ENCODE results near the gene FCGR2B. TPM values are rescaled to one million over a fixed set of nuclear protein-coding genes. Genes with fewer than 3 reads are reported as not detected.

FCGR2B gene
- total and polyA plus RNA-seq, 2 of the 13 experiments (the other 11 are each of a cell fraction or from before 2014, with no cell fraction given), result not detected

DNA sequence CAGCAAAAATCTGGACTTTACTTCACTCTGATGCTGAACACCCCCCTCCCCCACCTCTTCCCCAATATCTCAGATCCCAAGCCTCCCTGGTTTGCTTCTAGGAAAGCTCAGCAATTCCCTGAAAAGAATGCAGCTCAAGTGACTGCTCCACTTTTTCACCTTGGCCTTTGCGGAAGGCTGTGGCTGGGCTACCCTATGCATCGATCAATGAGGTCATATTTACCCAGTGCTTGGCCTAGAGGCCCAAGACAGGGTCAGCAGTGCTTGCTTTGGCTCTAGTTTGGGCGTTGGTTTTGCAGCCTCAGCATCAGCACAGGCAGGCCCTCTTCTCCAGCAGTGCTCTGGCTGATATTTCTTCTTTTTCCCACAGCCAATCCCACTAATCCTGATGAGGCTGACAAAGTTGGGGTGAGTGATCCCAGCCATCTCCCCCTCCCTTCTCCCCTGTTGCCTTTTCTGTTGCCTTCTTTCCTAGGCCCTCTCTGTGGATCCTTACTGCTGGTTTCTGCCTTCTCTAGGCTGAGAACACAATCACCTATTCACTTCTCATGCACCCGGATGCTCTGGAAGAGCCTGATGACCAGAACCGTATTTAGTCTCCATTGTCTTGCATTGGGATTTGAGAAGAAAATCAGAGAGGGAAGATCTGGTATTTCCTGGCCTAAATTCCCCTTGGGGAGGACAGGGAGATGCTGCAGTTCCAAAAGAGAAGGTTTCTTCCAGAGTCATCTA lies 14.2 kb downstream of the FCGR2B start (continued):
- TF ChIP-seq, protein P1, sequence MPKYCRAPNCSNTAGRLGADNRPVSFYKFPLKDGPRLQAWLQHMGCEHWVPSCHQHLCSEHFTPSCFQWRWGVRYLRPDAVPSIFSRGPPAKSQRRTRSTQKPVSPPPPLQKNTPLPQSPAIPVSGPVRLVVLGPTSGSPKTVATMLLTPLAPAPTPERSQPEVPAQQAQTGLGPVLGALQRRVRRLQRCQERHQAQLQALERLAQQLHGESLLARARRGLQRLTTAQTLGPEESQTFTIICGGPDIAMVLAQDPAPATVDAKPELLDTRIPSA (CRISPR knock-in tag; IDR thresholded peaks at IDR 0.05; ENCODE audit: borderline replicate concordance), result no peak
- TF ChIP-seq ZNF644 (CRISPR knock-in tag; IDR thresholded peaks at IDR 0.05; ENCODE audit: low read depth) (no peak), CREB1 (IDR thresholded peaks at IDR 0.05) (no peak), CREB1 (CRISPR knock-in tag; IDR thresholded peaks at IDR 0.05) (no peak), IRF2 (CRISPR knock-in tag; IDR thresholded peaks at IDR 0.05) (no peak), RXRA (CRISPR knock-in tag; IDR thresholded peaks at IDR 0.05) (peak; percentile 66; the same call in 1 of the 2 replicates), EHMT2 (IDR thresholded peaks at IDR 0.05; ENCODE audit: borderline replicate concordance, low read depth, low read length) (no peak), SKI (IDR thresholded peaks at IDR 0.05; ENCODE audit: partially characterized antibody) (no peak), NFYB (CRISPR knock-in tag; IDR thresholded peaks at IDR 0.05) (no peak), SP5 (CRISPR knock-in tag; IDR thresholded peaks at IDR 0.05; ENCODE audit: borderline replicate concordance, low read depth) (no peak), MIER3 (CRISPR knock-in tag; IDR thresholded peaks at IDR 0.05; ENCODE audit: borderline replicate concordance) (0 out of 2 replicates have a peak, but pooled peaks have one; percentile 27), CHD4 (IDR thresholded peaks at IDR 0.05; ENCODE audit: borderline replicate concordance, low read length) (no peak)
- TF ChIP-seq, protein P2, sequence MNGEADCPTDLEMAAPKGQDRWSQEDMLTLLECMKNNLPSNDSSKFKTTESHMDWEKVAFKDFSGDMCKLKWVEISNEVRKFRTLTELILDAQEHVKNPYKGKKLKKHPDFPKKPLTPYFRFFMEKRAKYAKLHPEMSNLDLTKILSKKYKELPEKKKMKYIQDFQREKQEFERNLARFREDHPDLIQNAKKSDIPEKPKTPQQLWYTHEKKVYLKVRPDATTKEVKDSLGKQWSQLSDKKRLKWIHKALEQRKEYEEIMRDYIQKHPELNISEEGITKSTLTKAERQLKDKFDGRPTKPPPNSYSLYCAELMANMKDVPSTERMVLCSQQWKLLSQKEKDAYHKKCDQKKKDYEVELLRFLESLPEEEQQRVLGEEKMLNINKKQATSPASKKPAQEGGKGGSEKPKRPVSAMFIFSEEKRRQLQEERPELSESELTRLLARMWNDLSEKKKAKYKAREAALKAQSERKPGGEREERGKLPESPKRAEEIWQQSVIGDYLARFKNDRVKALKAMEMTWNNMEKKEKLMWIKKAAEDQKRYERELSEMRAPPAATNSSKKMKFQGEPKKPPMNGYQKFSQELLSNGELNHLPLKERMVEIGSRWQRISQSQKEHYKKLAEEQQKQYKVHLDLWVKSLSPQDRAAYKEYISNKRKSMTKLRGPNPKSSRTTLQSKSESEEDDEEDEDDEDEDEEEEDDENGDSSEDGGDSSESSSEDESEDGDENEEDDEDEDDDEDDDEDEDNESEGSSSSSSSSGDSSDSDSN (CRISPR knock-in tag; IDR thresholded peaks at IDR 0.05), result no peak
- TF ChIP-seq, protein P3, sequence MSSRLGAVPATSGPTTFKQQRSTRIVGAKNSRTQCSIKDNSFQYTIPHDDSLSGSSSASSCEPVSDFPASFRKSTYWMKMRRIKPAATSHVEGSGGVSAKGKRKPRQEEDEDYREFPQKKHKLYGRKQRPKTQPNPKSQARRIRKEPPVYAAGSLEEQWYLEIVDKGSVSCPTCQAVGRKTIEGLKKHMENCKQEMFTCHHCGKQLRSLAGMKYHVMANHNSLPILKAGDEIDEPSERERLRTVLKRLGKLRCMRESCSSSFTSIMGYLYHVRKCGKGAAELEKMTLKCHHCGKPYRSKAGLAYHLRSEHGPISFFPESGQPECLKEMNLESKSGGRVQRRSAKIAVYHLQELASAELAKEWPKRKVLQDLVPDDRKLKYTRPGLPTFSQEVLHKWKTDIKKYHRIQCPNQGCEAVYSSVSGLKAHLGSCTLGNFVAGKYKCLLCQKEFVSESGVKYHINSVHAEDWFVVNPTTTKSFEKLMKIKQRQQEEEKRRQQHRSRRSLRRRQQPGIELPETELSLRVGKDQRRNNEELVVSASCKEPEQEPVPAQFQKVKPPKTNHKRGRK (CRISPR knock-in tag; IDR thresholded peaks at IDR 0.05), result no peak
- TF ChIP-seq, protein P4, sequence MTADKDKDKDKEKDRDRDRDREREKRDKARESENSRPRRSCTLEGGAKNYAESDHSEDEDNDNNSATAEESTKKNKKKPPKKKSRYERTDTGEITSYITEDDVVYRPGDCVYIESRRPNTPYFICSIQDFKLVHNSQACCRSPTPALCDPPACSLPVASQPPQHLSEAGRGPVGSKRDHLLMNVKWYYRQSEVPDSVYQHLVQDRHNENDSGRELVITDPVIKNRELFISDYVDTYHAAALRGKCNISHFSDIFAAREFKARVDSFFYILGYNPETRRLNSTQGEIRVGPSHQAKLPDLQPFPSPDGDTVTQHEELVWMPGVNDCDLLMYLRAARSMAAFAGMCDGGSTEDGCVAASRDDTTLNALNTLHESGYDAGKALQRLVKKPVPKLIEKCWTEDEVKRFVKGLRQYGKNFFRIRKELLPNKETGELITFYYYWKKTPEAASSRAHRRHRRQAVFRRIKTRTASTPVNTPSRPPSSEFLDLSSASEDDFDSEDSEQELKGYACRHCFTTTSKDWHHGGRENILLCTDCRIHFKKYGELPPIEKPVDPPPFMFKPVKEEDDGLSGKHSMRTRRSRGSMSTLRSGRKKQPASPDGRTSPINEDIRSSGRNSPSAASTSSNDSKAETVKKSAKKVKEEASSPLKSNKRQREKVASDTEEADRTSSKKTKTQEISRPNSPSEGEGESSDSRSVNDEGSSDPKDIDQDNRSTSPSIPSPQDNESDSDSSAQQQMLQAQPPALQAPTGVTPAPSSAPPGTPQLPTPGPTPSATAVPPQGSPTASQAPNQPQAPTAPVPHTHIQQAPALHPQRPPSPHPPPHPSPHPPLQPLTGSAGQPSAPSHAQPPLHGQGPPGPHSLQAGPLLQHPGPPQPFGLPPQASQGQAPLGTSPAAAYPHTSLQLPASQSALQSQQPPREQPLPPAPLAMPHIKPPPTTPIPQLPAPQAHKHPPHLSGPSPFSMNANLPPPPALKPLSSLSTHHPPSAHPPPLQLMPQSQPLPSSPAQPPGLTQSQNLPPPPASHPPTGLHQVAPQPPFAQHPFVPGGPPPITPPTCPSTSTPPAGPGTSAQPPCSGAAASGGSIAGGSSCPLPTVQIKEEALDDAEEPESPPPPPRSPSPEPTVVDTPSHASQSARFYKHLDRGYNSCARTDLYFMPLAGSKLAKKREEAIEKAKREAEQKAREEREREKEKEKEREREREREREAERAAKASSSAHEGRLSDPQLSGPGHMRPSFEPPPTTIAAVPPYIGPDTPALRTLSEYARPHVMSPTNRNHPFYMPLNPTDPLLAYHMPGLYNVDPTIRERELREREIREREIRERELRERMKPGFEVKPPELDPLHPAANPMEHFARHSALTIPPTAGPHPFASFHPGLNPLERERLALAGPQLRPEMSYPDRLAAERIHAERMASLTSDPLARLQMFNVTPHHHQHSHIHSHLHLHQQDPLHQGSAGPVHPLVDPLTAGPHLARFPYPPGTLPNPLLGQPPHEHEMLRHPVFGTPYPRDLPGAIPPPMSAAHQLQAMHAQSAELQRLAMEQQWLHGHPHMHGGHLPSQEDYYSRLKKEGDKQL (CRISPR knock-in tag; IDR thresholded peaks at IDR 0.05; ENCODE audit: low read depth), result no peak
- TF ChIP-seq, protein P5, sequence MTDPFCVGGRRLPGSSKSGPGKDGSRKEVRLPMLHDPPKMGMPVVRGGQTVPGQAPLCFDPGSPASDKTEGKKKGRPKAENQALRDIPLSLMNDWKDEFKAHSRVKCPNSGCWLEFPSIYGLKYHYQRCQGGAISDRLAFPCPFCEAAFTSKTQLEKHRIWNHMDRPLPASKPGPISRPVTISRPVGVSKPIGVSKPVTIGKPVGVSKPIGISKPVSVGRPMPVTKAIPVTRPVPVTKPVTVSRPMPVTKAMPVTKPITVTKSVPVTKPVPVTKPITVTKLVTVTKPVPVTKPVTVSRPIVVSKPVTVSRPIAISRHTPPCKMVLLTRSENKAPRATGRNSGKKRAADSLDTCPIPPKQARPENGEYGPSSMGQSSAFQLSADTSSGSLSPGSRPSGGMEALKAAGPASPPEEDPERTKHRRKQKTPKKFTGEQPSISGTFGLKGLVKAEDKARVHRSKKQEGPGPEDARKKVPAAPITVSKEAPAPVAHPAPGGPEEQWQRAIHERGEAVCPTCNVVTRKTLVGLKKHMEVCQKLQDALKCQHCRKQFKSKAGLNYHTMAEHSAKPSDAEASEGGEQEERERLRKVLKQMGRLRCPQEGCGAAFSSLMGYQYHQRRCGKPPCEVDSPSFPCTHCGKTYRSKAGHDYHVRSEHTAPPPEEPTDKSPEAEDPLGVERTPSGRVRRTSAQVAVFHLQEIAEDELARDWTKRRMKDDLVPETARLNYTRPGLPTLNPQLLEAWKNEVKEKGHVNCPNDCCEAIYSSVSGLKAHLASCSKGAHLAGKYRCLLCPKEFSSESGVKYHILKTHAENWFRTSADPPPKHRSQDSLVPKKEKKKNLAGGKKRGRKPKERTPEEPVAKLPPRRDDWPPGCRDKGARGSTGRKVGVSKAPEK (CRISPR knock-in tag; IDR thresholded peaks at IDR 0.05; ENCODE audit: borderline replicate concordance), result no peak
